B cell (primary cell): ENCODE measurements around the gene MAPK7. TPM values are rescaled to one million over a fixed set of nuclear protein-coding genes. Genes with fewer than 3 reads are reported as not detected.
A peak's percentile ranks its signal among the peaks of the same experiment; 100 is the strongest.

ENCODE experiments used
- ATAC-seq: fragments of 200-7000 bp; cut with Tn5 transposase; one replicate; pipeline ENCODE4 v1.10.0; 2021; ENCODE audit warnings: low read depth, mild to moderate bottlenecking, moderate number of reproducible peaks, moderate library complexity
- CTCF ChIA-PET: fragments of 350-600 bp; sonication (Branson Sonifier 250); formaldehyde crosslinking; loops from one replicate; lab custom pipeline; 2021; ENCODE audit warnings: antibody characterized with exemption, inconsistent platforms; lab: Charles Lee
- POLR2A ChIA-PET: fragments of 350-600 bp; sonication (Branson Sonifier 250); formaldehyde crosslinking; loops from one replicate; lab custom pipeline; 2021; ENCODE audit warnings: antibody characterized with exemption; lab: Charles Lee
- DNase-seq: peaks from one replicate; pipeline ENCODE4 v3.0.0; 2013
- H2AFZ ChIP-seq: 2 replicates; pipeline ENCODE4 v1.6.1; 2012; ENCODE audit warnings: mild to moderate bottlenecking, low read depth, low read length; ENCODE audit not compliant: insufficient read depth, poor library complexity, severe bottlenecking
- H3K27ac ChIP-seq, 2 donors: 1 replicate in 1 of 2; 2 replicates in 1 of 2; pipeline ENCODE4 v1.5.1; 2012 to 2013; ENCODE audit warnings: low read length in 2 of 2, mild to moderate bottlenecking in 2 of 2, moderate library complexity in 1 of 2
- H3K27me3 ChIP-seq, 4 experiments: fragments of 200-600 bp in 1 of 4; sonication (generic) in 1 of 4; replicated peaks in 1 of 4; 1 replicate in 2 of 4; 2 replicates in 2 of 4; pipeline versions ENCODE4 v1.6.1 to v1.7.0; 2013 to 2016; ENCODE audit warnings: low read length in 3 of 4, mild to moderate bottlenecking in 2 of 4, mixed read lengths in 1 of 4, moderate library complexity in 1 of 4; ENCODE audit not compliant: insufficient read depth in 4 of 4, control insufficient read depth in 3 of 4; ENCODE audit errors: control extremely low read depth in 1 of 4
- H3K36me3 ChIP-seq, 2 experiments: replicated peaks in 1 of 2; 1 replicate in 1 of 2; 2 replicates in 1 of 2; pipeline versions ENCODE4 v1.6.1 to v1.7.1; 2013; ENCODE audit warnings: low read length in 1 of 2; ENCODE audit not compliant: insufficient read depth in 2 of 2, control insufficient read depth in 1 of 2; ENCODE audit errors: control extremely low read depth in 1 of 2, extremely low read depth in 1 of 2
- H3K4me1 ChIP-seq, 2 donors: fragments of 200-600 bp in 1 of 2; sonication (generic) in 1 of 2; 1 replicate in 1 of 2; 2 replicates in 1 of 2; pipeline versions ENCODE4 v1.5.1 to v1.6.1; 2013 to 2017; ENCODE audit warnings: low read length in 2 of 2; ENCODE audit not compliant: control insufficient read depth in 2 of 2, insufficient read depth in 2 of 2
- H3K4me2 ChIP-seq: replicated peaks from 2 replicates; pipeline ENCODE3; 2012; ENCODE audit warnings: mild to moderate bottlenecking, low read depth, low read length; ENCODE audit not compliant: poor library complexity, severe bottlenecking
- H3K4me3 ChIP-seq, 5 experiments: fragments of 200-600 bp in 1 of 5; sonication (generic) in 1 of 5; 1 replicate in 3 of 5; 2 replicates in 2 of 5; pipeline versions ENCODE4 v1.5.1 to v1.7.0; 2011 to 2016; ENCODE audit warnings: low read length in 4 of 5, mild to moderate bottlenecking in 4 of 5, low read depth in 2 of 5, control low read depth in 1 of 5, moderate library complexity in 1 of 5; ENCODE audit not compliant: insufficient read depth in 1 of 5; ENCODE audit errors: control extremely low read depth in 1 of 5, extremely low read depth in 1 of 5
- H3K79me2 ChIP-seq: fragments of 200-600 bp; sonication (generic); one replicate; pipeline ENCODE4 v1.6.0; 2016; ENCODE audit warnings: low read length; ENCODE audit not compliant: control insufficient read depth, insufficient read depth
- H3K9ac ChIP-seq: fragments of 200-600 bp; sonication (generic); 2 replicates; pipeline ENCODE4 v1.6.1; 2017; ENCODE audit warnings: mild to moderate bottlenecking, low read length, moderate library complexity
- H3K9me3 ChIP-seq, 3 donors: one replicate each; pipeline versions ENCODE4 v1.6.1 to v1.7.1; 2013; ENCODE audit warnings: low read length in 2 of 3; ENCODE audit not compliant: control insufficient read depth in 2 of 3, insufficient read depth in 1 of 3; ENCODE audit errors: control extremely low read depth in 1 of 3
- H4K20me1 ChIP-seq: 2 replicates; pipeline ENCODE4 v1.6.0; 2012; ENCODE audit warnings: mild to moderate bottlenecking, low read length; ENCODE audit not compliant: insufficient read depth, control insufficient read depth, poor library complexity, severe bottlenecking
- H3K27ac Mint-ChIP-seq: one replicate; pipeline ENCODE4 v1.8.0; 2021; ENCODE audit warnings: mixed read lengths
- H3K27me3 Mint-ChIP-seq: one replicate; pipeline ENCODE4 v1.8.0; 2021; ENCODE audit warnings: mixed read lengths
- H3K4me1 Mint-ChIP-seq: one replicate; pipeline ENCODE4 v1.8.0; 2021; ENCODE audit warnings: mixed read lengths
- H3K4me3 Mint-ChIP-seq: one replicate; pipeline ENCODE4 v1.8.0; 2021; ENCODE audit warnings: mixed read lengths
- H3K9me3 Mint-ChIP-seq: one replicate; pipeline ENCODE4 v1.8.0; 2022; ENCODE audit warnings: mixed read lengths; ENCODE audit not compliant: insufficient read depth
- EZH2 ChIP-seq: IDR thresholded peaks from 2 replicates; pipeline ENCODE4 v1.6.1; 2012; ENCODE audit warnings: borderline replicate concordance, low read depth, mild to moderate bottlenecking, moderate library complexity, low read length; ENCODE audit not compliant: insufficient read depth, poor library complexity, severe bottlenecking
- whole genome bisulfite sequencing: methylation state at CpG from one replicate; pipeline ENCODE4 v1.1.5; 2013; ENCODE audit warnings: missing lambda C conversion rate; ENCODE audit not compliant: insufficient coverage; 5-methylcytosine and 5-hydroxymethylcytosine counted together
- intact Hi-C: fragments of 100-400 bp; cut with micrococcal nuclease; formaldehyde crosslinking; loops from one replicate; pipeline ENCODE4 v1.10.0; 2022
- polyA plus RNA-seq: library from polyadenylated mRNA; depleted of rRNA; stranded (reverse); fragments of >200 nt; gene quantifications from 2 replicates; pipeline ENCODE4 v1.2.3, GENCODE V29; 2012
- total RNA-seq, 2 donors: library from RNA; stranded (reverse); fragments of 120-200 nt in 1 of 2; gene quantifications; 1 replicate in 1 of 2; 2 replicates in 1 of 2; pipeline versions ENCODE4 v1.2.3 to v1.2.4, GENCODE V29; 2013 to 2022

The MAPK7 gene
- total and polyA plus RNA-seq, 2 donors (not counting 1 experiment from before 2014, with no cell fraction given) = 30.0 to 34.0 TPM

DNA sequence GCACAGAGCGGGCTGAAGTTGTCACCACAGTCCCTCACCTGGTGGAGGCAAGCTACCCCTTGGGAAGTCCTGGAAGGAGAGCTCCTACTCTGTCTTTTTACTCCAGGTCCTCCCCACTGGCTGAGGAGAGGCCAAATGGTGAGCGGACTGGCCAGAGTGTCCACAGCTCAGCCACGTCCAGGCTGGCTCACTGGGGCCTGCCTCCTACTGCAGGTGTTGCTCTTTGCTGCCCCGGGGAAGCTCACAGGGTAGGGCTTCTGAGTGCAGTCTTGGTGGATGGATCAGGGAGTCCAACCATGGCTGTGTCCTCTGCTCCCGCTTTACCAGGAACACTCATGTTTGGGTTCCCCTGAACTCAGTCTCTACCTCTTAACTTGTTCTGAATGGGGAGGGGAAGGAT lies 18.4 kb upstream of the MAPK7 start:
- no peak overlapping the region for H3K4me3 ChIP-seq
- Mint-ChIP-seq H3K27ac (no peak overlapping the region), H3K4me3 (no peak overlapping the region), H3K4me1 (peaks cover 14% of the 10 kb centered on the region), H3K9me3 (no peaks in the 10 kb centered on the region), H3K27me3 (peaks cover 15% of the 10 kb centered on the region)
- no peaks in the 10 kb centered on the region for H4K20me1 ChIP-seq
- ChIA-PET POLR2A (interaction anchor here (0.6 kb wide), 1 partner anchor 983 kb away, joined by 3 read pairs; no protein-coding TSS in a partner anchor), CTCF (interaction anchor here (1.0 to 1.7 kb wide), 2 partner anchors 10 to 88 kb away, joined by 3 read pairs; no protein-coding TSS in a partner anchor)
- no peak overlapping the region for H2AFZ ChIP-seq
- intact Hi-C loops = no loop called here
- H3K27ac ChIP-seq = no peak overlapping the region
- peaks cover 7 to 15% of the 10 kb centered on the region in 2 donors for H3K4me1 ChIP-seq
- H3K36me3 ChIP-seq = no peaks in the 10 kb centered on the region
- H3K79me2 ChIP-seq = no peaks in the 10 kb centered on the region
- WGBS = 93% methylated on average over 4 of the region's 5 CpGs
- H3K9me3 ChIP-seq = no peaks in the 10 kb centered on the region
- no peak overlapping the region for H3K4me2 ChIP-seq
- H3K27me3 ChIP-seq = peaks cover 0 to 8% (median 0%) of the 10 kb centered on the region in 4 experiments
- ATAC-seq = no peak
- no peak for TF ChIP-seq EZH2
- DNase-seq = no peak
- H3K9ac ChIP-seq = no peak overlapping the region

GRCh38 chr17:19360772-19361171 lies 17.5 kb upstream of the MAPK7 start:
- no peak for TF ChIP-seq EZH2
- Histone ChIP-seq H3K27me3 (peaks cover 0 to 8% (median 0%) of the 10 kb centered on the region in 4 experiments), H3K4me3 (no peak overlapping the region), H3K4me2 (no peak overlapping the region), H3K4me1 (peaks cover 7 to 15% of the 10 kb centered on the region in 2 donors), H3K9me3 (no peaks in the 10 kb centered on the region), H2AFZ (no peak overlapping the region), H3K27ac (no peak overlapping the region), H4K20me1 (no peaks in the 10 kb centered on the region), H3K36me3 (no peaks in the 10 kb centered on the region), H3K9ac (no peak overlapping the region), H3K79me2 (no peaks in the 10 kb centered on the region)
- Mint-ChIP-seq H3K4me3 (peak overlapping the region; percentile 1), H3K27me3 (peaks cover 13% of the 10 kb centered on the region), H3K27ac (no peak overlapping the region), H3K4me1 (peaks cover 14% of the 10 kb centered on the region), H3K9me3 (no peaks in the 10 kb centered on the region)
- DNase-seq (no peak), ATAC-seq (no peak)
- ChIA-PET CTCF (interaction anchor here (6.5 kb wide), 1 partner anchor 86 kb away, joined by 133 read pairs; no protein-coding TSS in a partner anchor), POLR2A (no interaction called here)
- intact Hi-C loops = no loop called here
- WGBS = 97% methylated on average over 4 of the region's 8 CpGs
